Activated B cell treated with CpG ODN at 0.5 μM for 24 hours (primary cell): ENCODE results near the gene ZNF879. TPM values are rescaled to one million over a fixed set of nuclear protein-coding genes. Genes with fewer than 3 reads are reported as not detected.

ENCODE experiments used
- ATAC-seq: fragments of 200-7000 bp; cut with Tn5 transposase; one replicate; pipeline ENCODE4 v1.10.0; 2021; ENCODE audit warnings: low read depth, mild to moderate bottlenecking, moderate library complexity
- CTCF ChIA-PET: fragments of 350-600 bp; sonication (Branson Sonifier 250); formaldehyde crosslinking; loops from one replicate; lab custom pipeline; 2021; ENCODE audit warnings: antibody characterized with exemption; lab: Charles Lee
- POLR2A ChIA-PET: fragments of 350-600 bp; sonication (Branson Sonifier 250); formaldehyde crosslinking; loops from one replicate; lab custom pipeline; 2021; ENCODE audit warnings: antibody characterized with exemption; lab: Charles Lee
- DNase-seq: peaks from one replicate; pipeline ENCODE4 v3.0.0; 2022
- H3K27ac Mint-ChIP-seq: one replicate; pipeline ENCODE4 v1.8.0; 2020; ENCODE audit warnings: mixed read lengths
- H3K27me3 Mint-ChIP-seq: one replicate; pipeline ENCODE4 v1.8.0; 2021; ENCODE audit warnings: mixed read lengths
- H3K36me3 Mint-ChIP-seq: one replicate; pipeline ENCODE4 v1.8.0; 2021; ENCODE audit warnings: low read depth, mixed read lengths
- H3K4me1 Mint-ChIP-seq: one replicate; pipeline ENCODE4 v1.8.0; 2021; ENCODE audit warnings: mixed read lengths
- H3K4me3 Mint-ChIP-seq: one replicate; pipeline ENCODE4 v1.8.0; 2020; ENCODE audit warnings: mild to moderate bottlenecking, mixed read lengths
- H3K9me3 Mint-ChIP-seq: one replicate; pipeline ENCODE4 v1.8.0; 2020; ENCODE audit warnings: mixed read lengths
- CTCF ChIP-seq: fragments of 200-600 bp; IDR thresholded peaks from one replicate; pipeline ENCODE4 v1.8.0; 2022; ENCODE audit warnings: antibody characterized with exemption, mild to moderate bottlenecking
- intact Hi-C: fragments of 100-400 bp; cut with micrococcal nuclease; formaldehyde crosslinking; loops from one replicate; pipeline ENCODE4 v1.15.1; 2024
- total RNA-seq: library from RNA; stranded (reverse); gene quantifications from 2 replicates; pipeline ENCODE4 v1.2.3, GENCODE V29; 2022

Gene ZNF879
- total RNA-seq, 1 donor from 2014 or later = 9.4 TPM

GRCh38 chr5:179054036-179054785 is 30.6 kb downstream of the ZNF879 start:
- H3K4me1 Mint-ChIP-seq = no peaks in the 10 kb centered on the region
- no peak for DNase-seq
- H3K36me3 Mint-ChIP-seq = no peaks in the 10 kb centered on the region
- H3K4me3 Mint-ChIP-seq = no peak overlapping the region
- TF ChIP-seq CTCF = no peak
- ChIA-PET CTCF (no interaction called here), POLR2A (no interaction called here)
- ATAC-seq = no peak
- intact Hi-C loops = no loop called here
- peaks cover 16% of the 10 kb centered on the region for H3K9me3 Mint-ChIP-seq
- H3K27ac Mint-ChIP-seq = no peak overlapping the region
- H3K27me3 Mint-ChIP-seq = peaks cover 5% of the 10 kb centered on the region

GRCh38 chr5:179054876-179055275 is 31.3 kb downstream of the ZNF879 start:
- H3K9me3 Mint-ChIP-seq = peaks cover 19% of the 10 kb centered on the region
- H3K27me3 Mint-ChIP-seq = peaks cover 5% of the 10 kb centered on the region
- intact Hi-C loops = no loop called here
- no peak for ATAC-seq
- no peaks in the 10 kb centered on the region for H3K36me3 Mint-ChIP-seq
- no peak overlapping the region for H3K4me3 Mint-ChIP-seq
- H3K4me1 Mint-ChIP-seq = peaks cover 5% of the 10 kb centered on the region
- POLR2A ChIA-PET = no interaction called here
- TF ChIP-seq CTCF = no peak
- DNase-seq = no peak
- H3K27ac Mint-ChIP-seq = no peak overlapping the region
- CTCF ChIA-PET = no interaction called here

- POLR2A ChIA-PET = no interaction called here
- peaks cover 19% of the 10 kb centered on the region for H3K9me3 Mint-ChIP-seq
- intact Hi-C loops = no loop called here
- TF ChIP-seq CTCF = no peak
- CTCF ChIA-PET = no interaction called here
- peaks cover 8% of the 10 kb centered on the region for H3K4me1 Mint-ChIP-seq
- no peak overlapping the region for H3K4me3 Mint-ChIP-seq
- ATAC-seq (no peak), DNase-seq (no peak)
- peaks cover 4% of the 10 kb centered on the region for H3K36me3 Mint-ChIP-seq
- H3K27me3 Mint-ChIP-seq = peaks cover 5% of the 10 kb centered on the region
- no peak overlapping the region for H3K27ac Mint-ChIP-seq
Observed at GRCh38 chr5:179055436-179055835, 31.8 kb downstream of the ZNF879 start.

GRCh38 chr5:179055841-179056240 is 32.2 kb downstream of the ZNF879 start:
- Mint-ChIP-seq H3K9me3 (peaks cover 19% of the 10 kb centered on the region), H3K27ac (no peak overlapping the region), H3K27me3 (peaks cover 5% of the 10 kb centered on the region), H3K36me3 (peaks cover 4% of the 10 kb centered on the region), H3K4me3 (no peak overlapping the region), H3K4me1 (peaks cover 11% of the 10 kb centered on the region)
- DNase-seq (no peak), ATAC-seq (no peak)
- TF ChIP-seq CTCF = no peak
- ChIA-PET POLR2A (no interaction called here), CTCF (no interaction called here)
- intact Hi-C loops = no loop called here

- peaks cover 10% of the 10 kb centered on the region for H3K9me3 Mint-ChIP-seq
- peaks cover 29% of the 10 kb centered on the region for H3K36me3 Mint-ChIP-seq
- peak; percentile 97 for ATAC-seq
- H3K4me3 Mint-ChIP-seq = peak within 1 kb of the TSS; percentile 92
- DNase-seq = peak; percentile 80
- ChIA-PET CTCF (interaction anchor here (1.4 kb wide), 1 partner anchor 330 kb away, joined by 7 read pairs; the partner anchor contains the start of gene ZNF354A), POLR2A (interaction anchor here (0.5 to 2.0 kb wide), 7 partner anchors 10 to 792 kb away, joined by 3 to 13 read pairs (median 10); partner anchors contain the start of genes HNRNPH1, ZNF354A, ZNF354B and ZNF879)
- no peak for TF ChIP-seq CTCF
- H3K27ac Mint-ChIP-seq = peak within 1 kb of the TSS; percentile 86
- no peaks in the 10 kb centered on the region for H3K27me3 Mint-ChIP-seq
- peaks cover 20% of the 10 kb centered on the region for H3K4me1 Mint-ChIP-seq
- intact Hi-C loops = loop anchor here (1.0 to 5.0 kb wide), 5 partner anchors 37 to 433 kb away; partner anchors contain the start of genes CLK4, ZFP2, ZNF354A and ZNF354B
Observed at GRCh38 chr5:179060116-179061008, 36.8 kb downstream of the ZNF879 start, which contains the start of gene ZNF354C. Gene ZNF354C, plus strand, starts transcription at chr5:179060373. Its CDS starts 1,696 bp downstream, at chr5:179062069.
